ENCODE data around the gene PIP. TPM values are rescaled to one million over a fixed set of nuclear protein-coding genes. Genes with fewer than 3 reads are reported as not detected.
"Not testable (repeated sequence)": the region's sequence is repeated elsewhere in the genome, so short reads cannot be mapped to it uniquely, and the experiment has no call there.

Gene PIP
- total and polyA plus RNA-seq, 9 of the 15 experiments (the other 6 are each of a cell fraction or from before 2014, with no cell fraction given) = not detected

GRCh38 chr7:143123326-143123725, 8.6 kb upstream of the PIP start:
- H3K36me3 ChIP-seq (ENCODE audit: control insufficient read depth, insufficient read depth, low read length); H3K4me1 ChIP-seq (replicated peaks in 1 of 2; ENCODE audit: control insufficient read depth in 2 of 2, insufficient read depth in 2 of 2, low read length in 2 of 2); BruUV-seq (replicated peaks); H3K27me3 ChIP-seq (ENCODE audit: control insufficient read depth in 2 of 2, insufficient read depth in 2 of 2, low read length in 2 of 2); H3K9ac ChIP-seq (ENCODE audit: insufficient read depth in 1 of 2, low read depth in 2 of 2, low read length in 2 of 2); H3K4me2 ChIP-seq (ENCODE audit: insufficient read depth, low read length); H3K27ac ChIP-seq (ENCODE audit: extremely low read depth, low read depth, low read length); POLR2A ChIA-PET; H3K9me3 ChIP-seq (replicated peaks; ENCODE audit: control insufficient read depth, insufficient read depth, low read depth, low read length); H4K20me1 ChIP-seq (replicated peaks; ENCODE audit: control insufficient read depth, insufficient read depth, low read length); intact Hi-C loops (cut with micrococcal nuclease); H3K79me2 ChIP-seq (ENCODE audit: control insufficient read depth, insufficient read depth, low read length); H3K9me1 ChIP-seq (ENCODE audit: control insufficient read depth, insufficient read depth, low read length); ATAC-seq; CTCF ChIA-PET (ENCODE audit: low intra/inter-chr PET ratio); DNase-seq (ENCODE audit: extremely low read depth in 1 of 4, low spot score in 3 of 4); H3K4me3 ChIP-seq; H2AFZ ChIP-seq (ENCODE audit: low read depth, low read length); in situ Hi-C loops (cut with MboI); FAIRE-seq: not testable (repeated sequence)
- peak; percentile 81 for TF ChIP-seq CBX5 (IDR thresholded peaks at IDR 0.05; ENCODE audit: borderline replicate concordance, low read depth)
- peak in 1 of 2 experiments; percentile 51; a peak in 1 of 3 replicates for TF ChIP-seq CBX3 (IDR thresholded peaks at IDR 0.05; ENCODE audit: borderline replicate concordance in 1 of 2, low read length in 2 of 2)
- 2% methylated on average over 9 of the region's 9 CpGs for WGBS (ENCODE audit: insufficient coverage, low coverage, missing lambda C conversion rate)

GRCh38 chr7:143126146-143126545, 5.7 kb upstream of the PIP start:
- CTCF ChIA-PET (ENCODE audit: low intra/inter-chr PET ratio) = no interaction called here
- intact Hi-C loops (cut with micrococcal nuclease) = no loop called here
- POLR2A ChIA-PET = no interaction called here

More at GRCh38 chr7:143126146-143126545, 5.7 kb upstream of the PIP start:
- BruUV-seq (replicated peaks) = no TSS peak
- Histone ChIP-seq H3K27me3 (ENCODE audit: control insufficient read depth in 2 of 2, insufficient read depth in 2 of 2, low read length in 2 of 2) (no peaks in the 10 kb centered on the region), H2AFZ (ENCODE audit: low read depth, low read length) (no peak overlapping the region), H3K4me3 (no peak overlapping the region), H3K9me1 (ENCODE audit: control insufficient read depth, insufficient read depth, low read length) (no peaks in the 10 kb centered on the region), H3K9ac (ENCODE audit: insufficient read depth in 1 of 2, low read depth in 2 of 2, low read length in 2 of 2) (no peak overlapping the region), H3K4me1 (replicated peaks in 1 of 2; ENCODE audit: control insufficient read depth in 2 of 2, insufficient read depth in 2 of 2, low read length in 2 of 2) (no peaks in the 10 kb centered on the region), H3K36me3 (ENCODE audit: control insufficient read depth, insufficient read depth, low read length) (no peaks in the 10 kb centered on the region), H3K27ac (ENCODE audit: extremely low read depth, low read depth, low read length) (no peak overlapping the region), H3K79me2 (ENCODE audit: control insufficient read depth, insufficient read depth, low read length) (no peaks in the 10 kb centered on the region), H4K20me1 (replicated peaks; ENCODE audit: control insufficient read depth, insufficient read depth, low read length) (no peaks in the 10 kb centered on the region), H3K4me2 (ENCODE audit: insufficient read depth, low read length) (no peak overlapping the region), H3K9me3 (replicated peaks; ENCODE audit: control insufficient read depth, insufficient read depth, low read depth, low read length) (no peaks in the 10 kb centered on the region)
- TF ChIP-seq E2F5 (CRISPR knock-in tag; IDR thresholded peaks at IDR 0.05) (no peak), MAFF (IDR thresholded peaks at IDR 0.05; ENCODE audit: low read length) (no peak), ZFP1 (CRISPR knock-in tag; IDR thresholded peaks at IDR 0.05) (no peak), ZNF212 (CRISPR knock-in tag; IDR thresholded peaks at IDR 0.05) (no peak), ZNF384 (IDR thresholded peaks at IDR 0.05; ENCODE audit: low read depth, low read length) (no peak), JUND (IDR thresholded peaks at IDR 0.05; ENCODE audit: borderline replicate concordance, low read depth, low read length) (no peak), JUND (tag; IDR thresholded peaks at IDR 0.05; ENCODE audit: borderline replicate concordance, low read depth, low read length) (no peak), ZNF175 (CRISPR knock-in tag; IDR thresholded peaks at IDR 0.05; ENCODE audit: low read depth) (no peak), DACH1 (IDR thresholded peaks at IDR 0.05; ENCODE audit: partially characterized antibody) (no peak), E2F1 (CRISPR knock-in tag; IDR thresholded peaks at IDR 0.05) (no peak), USF2 (CRISPR knock-in tag; IDR thresholded peaks at IDR 0.05) (no peak), ZZZ3 (IDR thresholded peaks at IDR 0.05) (no peak), PHB2 (IDR thresholded peaks at IDR 0.05; ENCODE audit: low read depth) (no peak)
- WGBS (ENCODE audit: insufficient coverage, low coverage, missing lambda C conversion rate) = 0% methylated on average over 1 of the region's 1 CpG
- in situ Hi-C loops (cut with MboI) = no loop called here
- no peak for DNase-seq (ENCODE audit: extremely low read depth in 1 of 4, low spot score in 3 of 4)
- ATAC-seq = no peak
- FAIRE-seq = no peak
